H1 (cell line): Measurements from ENCODE around the gene NKD2.

Experiments
- CEBPB ChIP-seq: IDR thresholded peaks from 2 replicates; pipeline ENCODE4 v1.6.1; 2012; ENCODE audit warnings: low read depth, low read length
- CTCF ChIP-seq, 3 experiments: IDR thresholded peaks; 1 replicate in 2 of 3; 2 replicates in 1 of 3; pipeline versions ENCODE4 v1.5.1 to v1.6.1; 2011; ENCODE audit warnings: low read length in 3 of 3, mild to moderate bottlenecking in 3 of 3, inconsistent platforms in 2 of 3, low read depth in 1 of 3, moderate library complexity in 1 of 3; ENCODE audit not compliant: insufficient read depth in 1 of 3; ENCODE audit errors: control extremely low read depth in 1 of 3
- EP300 ChIP-seq, 2 experiments: IDR thresholded peaks; 1 replicate in 1 of 2; 2 replicates in 1 of 2; pipeline ENCODE4 v1.6.1; 2011 to 2012; ENCODE audit warnings: low read depth in 2 of 2, low read length in 2 of 2, mild to moderate bottlenecking in 2 of 2, borderline replicate concordance in 1 of 2, inconsistent platforms in 1 of 2, moderate library complexity in 1 of 2
- EZH2 ChIP-seq: fragments of 200-600 bp; sonication (generic); IDR thresholded peaks from 2 replicates; pipeline ENCODE4 v1.7.1; 2012; ENCODE audit warnings: low read depth, mild to moderate bottlenecking, moderate library complexity, low read length, inconsistent platforms; ENCODE audit not compliant: severe bottlenecking
- HDAC2 ChIP-seq, 2 experiments: fragments of 300-600 bp in 1 of 2; sonication (generic) in 1 of 2; IDR thresholded peaks; 2 replicates each; pipeline ENCODE4 v1.6.1; 2011 to 2012; ENCODE audit warnings: low read depth in 2 of 2, low read length in 2 of 2, mild to moderate bottlenecking in 2 of 2, moderate library complexity in 2 of 2, borderline replicate concordance in 1 of 2, inconsistent platforms in 1 of 2
- NANOG ChIP-seq: IDR thresholded peaks from 2 replicates; pipeline ENCODE4 v1.6.1; 2011; ENCODE audit warnings: low read length, low read depth, mild to moderate bottlenecking, inconsistent platforms; ENCODE audit not compliant: insufficient read depth, poor library complexity, severe bottlenecking
- POLR2A ChIP-seq, 2 experiments: IDR thresholded peaks; 1 replicate in 1 of 2; 2 replicates in 1 of 2; pipeline ENCODE4 v1.6.1; 2011; ENCODE audit warnings: low read depth in 2 of 2, low read length in 2 of 2, mild to moderate bottlenecking in 2 of 2; ENCODE audit errors: control extremely low read depth in 1 of 2
- RFX5 ChIP-seq: IDR thresholded peaks from 2 replicates; pipeline ENCODE4 v1.6.1; 2011; ENCODE audit warnings: low read depth, low read length, improper control_type of control experiment, borderline replicate concordance
- SP4 ChIP-seq: IDR thresholded peaks from 2 replicates; pipeline ENCODE4 v1.6.1; 2012; ENCODE audit warnings: low read length, inconsistent platforms
- USF2 ChIP-seq: IDR thresholded peaks from 2 replicates; pipeline ENCODE4 v1.6.1; 2011; ENCODE audit warnings: low read length, improper control_type of control experiment
- ZNF274 ChIP-seq: IDR thresholded peaks from 2 replicates; pipeline ENCODE4 v1.7.0; 2012; ENCODE audit warnings: low read length, borderline replicate concordance; ENCODE audit errors: extremely low read depth

GRCh38 chr5:1013238-1013947 lies 4.8 kb downstream of the NKD2 start:
- TF ChIP-seq CTCF (IDR thresholded peaks at IDR 0.05; ENCODE audit: control extremely low read depth in 1 of 3, insufficient read depth in 1 of 3, low read depth in 1 of 3, low read length in 3 of 3) (no peak), POLR2A (IDR thresholded peaks at IDR 0.05; ENCODE audit: control extremely low read depth in 1 of 2, low read depth in 2 of 2, low read length in 2 of 2) (no peak), NANOG (no peak), USF2 (no peak), RFX5 (no peak), EZH2 (no peak), CEBPB (no peak), HDAC2 (IDR thresholded peaks at IDR 0.05; ENCODE audit: borderline replicate concordance in 1 of 2, low read depth in 2 of 2, low read length in 2 of 2) (no peak), EP300 (IDR thresholded peaks at IDR 0.05; ENCODE audit: borderline replicate concordance in 1 of 2, low read depth in 2 of 2, low read length in 2 of 2) (no peak), ZNF274 (no peak), SP4 (no peak)
